Fibroblast of lung (primary cell): Measurements from ENCODE around the gene PACS2.

ENCODE experiments used
- EZH2 ChIP-seq: IDR thresholded peaks from 2 replicates; pipeline ENCODE4 v1.5.1; 2012; ENCODE audit warnings: low read length, control low read depth, mild to moderate bottlenecking; ENCODE audit errors: missing control alignments
- TF ChIP-seq, protein P1 (sequence below), 2 donors: IDR thresholded peaks in 1 of 2; conservative IDR thresholded peaks in 1 of 2; 1 replicate in 1 of 2; 2 replicates in 1 of 2; pipeline ENCODE4 v1.5.1; 2011 to 2012; ENCODE audit warnings: low read length in 2 of 2, control low read depth in 1 of 2, inconsistent platforms in 1 of 2, low read depth in 1 of 2, mild to moderate bottlenecking in 1 of 2

DNA sequence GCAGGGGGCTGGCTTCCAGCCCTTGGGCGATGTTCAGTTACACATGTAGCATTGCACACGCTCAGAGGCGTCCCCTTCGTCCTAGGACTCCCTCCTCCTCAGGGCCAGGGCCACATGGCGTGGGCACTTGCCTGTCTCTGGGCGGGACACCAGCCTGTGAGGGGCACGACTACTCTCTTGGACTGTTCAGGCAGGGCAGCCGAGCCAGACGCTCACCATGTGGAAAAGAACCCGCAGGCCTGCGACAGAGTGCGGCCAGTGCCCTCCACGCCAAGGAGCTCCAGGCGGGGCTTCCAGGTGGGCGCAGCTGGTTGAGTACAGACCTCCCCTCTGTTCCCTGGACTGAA lies 126.0 kb downstream of the PACS2 start:
- TF ChIP-seq, protein P1, sequence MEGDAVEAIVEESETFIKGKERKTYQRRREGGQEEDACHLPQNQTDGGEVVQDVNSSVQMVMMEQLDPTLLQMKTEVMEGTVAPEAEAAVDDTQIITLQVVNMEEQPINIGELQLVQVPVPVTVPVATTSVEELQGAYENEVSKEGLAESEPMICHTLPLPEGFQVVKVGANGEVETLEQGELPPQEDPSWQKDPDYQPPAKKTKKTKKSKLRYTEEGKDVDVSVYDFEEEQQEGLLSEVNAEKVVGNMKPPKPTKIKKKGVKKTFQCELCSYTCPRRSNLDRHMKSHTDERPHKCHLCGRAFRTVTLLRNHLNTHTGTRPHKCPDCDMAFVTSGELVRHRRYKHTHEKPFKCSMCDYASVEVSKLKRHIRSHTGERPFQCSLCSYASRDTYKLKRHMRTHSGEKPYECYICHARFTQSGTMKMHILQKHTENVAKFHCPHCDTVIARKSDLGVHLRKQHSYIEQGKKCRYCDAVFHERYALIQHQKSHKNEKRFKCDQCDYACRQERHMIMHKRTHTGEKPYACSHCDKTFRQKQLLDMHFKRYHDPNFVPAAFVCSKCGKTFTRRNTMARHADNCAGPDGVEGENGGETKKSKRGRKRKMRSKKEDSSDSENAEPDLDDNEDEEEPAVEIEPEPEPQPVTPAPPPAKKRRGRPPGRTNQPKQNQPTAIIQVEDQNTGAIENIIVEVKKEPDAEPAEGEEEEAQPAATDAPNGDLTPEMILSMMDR (conservative IDR thresholded peaks at IDR 0.05 in 1 of 2, IDR thresholded peaks at IDR 0.05 in 1 of 2; ENCODE audit: low read depth in 1 of 2, low read length in 2 of 2) = no peak
- TF ChIP-seq EZH2 = no peak
